GM12892 (cell line): ENCODE results near the gene ZC3H8.

Experiments used
- POLR2A ChIP-seq: IDR thresholded peaks from 2 replicates; pipeline ENCODE4 v1.6.1; 2011; ENCODE audit warnings: low read depth, low read length, control low read depth
- POLR2AphosphoS5 ChIP-seq: IDR thresholded peaks from 2 replicates; pipeline ENCODE4 v1.6.1; 2011; ENCODE audit warnings: low read depth, low read length, control low read depth
- TAF1 ChIP-seq: IDR thresholded peaks from 2 replicates; pipeline ENCODE4 v1.6.1; 2011; ENCODE audit warnings: low read depth, mild to moderate bottlenecking, control low read depth, low read length, borderline replicate concordance

- TF ChIP-seq POLR2AphosphoS5 (no peak), POLR2A (no peak), TAF1 (no peak)
Measured at GRCh38 chr2:112256654-112257053, 1.8 kb upstream of the ZC3H8 start.
